ENCODE measurements around the gene LCE3A. TPM values are rescaled to one million over a fixed set of nuclear protein-coding genes. Genes with fewer than 3 reads are reported as not detected.

Gene LCE3A
- total and polyA plus RNA-seq, 4 donors, result not detected

DNA sequence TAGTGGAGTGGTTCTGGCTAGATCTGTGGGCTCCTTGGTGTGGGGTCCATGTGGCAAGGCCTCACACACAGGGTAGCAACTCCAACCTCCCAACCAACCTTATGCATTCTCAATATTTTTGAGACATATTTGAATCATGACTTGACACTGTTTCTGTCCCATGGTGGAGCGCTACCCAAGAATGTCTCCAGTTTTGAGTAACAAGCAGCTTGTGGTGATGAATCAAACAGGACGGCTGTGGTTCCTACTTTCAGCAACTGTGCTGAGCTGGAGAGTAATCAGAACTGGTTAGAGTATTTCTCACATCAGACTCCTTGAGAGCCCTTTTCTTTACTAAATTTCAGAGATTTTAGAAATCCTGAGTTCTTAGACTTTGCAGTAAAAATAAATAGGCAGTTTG lies 45.7 kb downstream of the LCE3A start:
- no peaks in the 10 kb centered on the region for H3K4me1 ChIP-seq (ENCODE audit: control insufficient read depth in 4 of 4, insufficient read depth in 4 of 4, low read length in 3 of 4)
- peaks cover 0 to 14% (median 0%) of the 10 kb centered on the region in 4 donors for H3K27me3 ChIP-seq (ENCODE audit: control insufficient read depth in 4 of 4, insufficient read depth in 4 of 4, low read length in 3 of 4)
- H3K27ac ChIP-seq (ENCODE audit: low read depth in 1 of 2, low read length in 2 of 2), result no peak overlapping the region
- TF ChIP-seq SP1 (IDR thresholded peaks at IDR 0.05) (no peak), HNF4G (IDR thresholded peaks at IDR 0.05) (no peak), REST (IDR thresholded peaks at IDR 0.05) (no peak)
- TF ChIP-seq, protein P1, sequence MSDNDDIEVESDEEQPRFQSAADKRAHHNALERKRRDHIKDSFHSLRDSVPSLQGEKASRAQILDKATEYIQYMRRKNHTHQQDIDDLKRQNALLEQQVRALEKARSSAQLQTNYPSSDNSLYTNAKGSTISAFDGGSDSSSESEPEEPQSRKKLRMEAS (IDR thresholded peaks at IDR 0.05), result no peak
- whole genome bisulfite sequencing, result 70% methylated on average over 2 of the region's 2 CpGs
- peaks cover 0 to 1% (median 0%) of the 10 kb centered on the region in 4 donors for H3K9me3 ChIP-seq (ENCODE audit: control insufficient read depth in 4 of 4, low read length in 3 of 4)
- no peak overlapping the region for H3K9ac ChIP-seq (ENCODE audit: low read depth in 1 of 2, low read length in 2 of 2)
- H3K4me3 ChIP-seq (ENCODE audit: low read depth in 1 of 3, low read length in 3 of 3), result no peak overlapping the region
- no peak for DNase-seq (ENCODE audit: low spot score)
- H3K36me3 ChIP-seq (ENCODE audit: control insufficient read depth in 4 of 4, insufficient read depth in 3 of 4, low read depth in 1 of 4, low read length in 3 of 4), result no peaks in the 10 kb centered on the region

Small RNAs within 50 kb of the gene (small RNA-seq; reads per million reads assigned to genes)
- gene LCE3A, result not detected
- not detected for gene LCE3B

Other genes starting within 250 kb of the LCE3A start
- under 1 TPM in 1 of 2 donors, not detected in 1; 0.05 TPM for gene CRNN, start 208.8 kb downstream of the LCE3A start, total RNA-seq
- under 1 TPM in 1 of 2 donors, not detected in 1; 0.22 TPM for gene CRNN, start 208.8 kb downstream of the LCE3A start, polyA plus RNA-seq
- not detected for gene LCE5A, start 112.3 kb downstream of the LCE3A start, total RNA-seq
- gene LCE5A, start 112.3 kb downstream of the LCE3A start, polyA plus RNA-seq, result not detected
- not detected for gene CRCT1, start 108.6 kb downstream of the LCE3A start, total RNA-seq
- gene CRCT1, start 108.6 kb downstream of the LCE3A start, polyA plus RNA-seq, result not detected
- not detected for gene LCE3E, start 56.3 kb downstream of the LCE3A start, total RNA-seq
- gene LCE3E, start 56.3 kb downstream of the LCE3A start, polyA plus RNA-seq, result not detected
- gene LCE3D, start 42.6 kb downstream of the LCE3A start, total RNA-seq, result not detected
- not detected for gene LCE3D, start 42.6 kb downstream of the LCE3A start, polyA plus RNA-seq
- gene LCE3C, start 22.9 kb downstream of the LCE3A start, total RNA-seq, result not detected
- gene LCE3C, start 22.9 kb downstream of the LCE3A start, polyA plus RNA-seq, result not detected
- not detected for gene LCE3B, start 9.3 kb downstream of the LCE3A start, total RNA-seq
- gene LCE3B, start 9.3 kb downstream of the LCE3A start, polyA plus RNA-seq, result not detected
- not detected for gene LCE2D, start 40.3 kb upstream of the LCE3A start, total RNA-seq
- not detected for gene LCE2D, start 40.3 kb upstream of the LCE3A start, polyA plus RNA-seq
- not detected for gene LCE2C, start 52.2 kb upstream of the LCE3A start, total RNA-seq
- not detected for gene LCE2C, start 52.2 kb upstream of the LCE3A start, polyA plus RNA-seq
- gene LCE2B, start 63.0 kb upstream of the LCE3A start, total RNA-seq, result not detected
- not detected for gene LCE2B, start 63.0 kb upstream of the LCE3A start, polyA plus RNA-seq
- not detected for gene LCE2A, start 75.2 kb upstream of the LCE3A start, total RNA-seq
- gene LCE2A, start 75.2 kb upstream of the LCE3A start, polyA plus RNA-seq, result not detected
- gene LCE4A, start 85.1 kb upstream of the LCE3A start, total RNA-seq, result not detected
- gene LCE4A, start 85.1 kb upstream of the LCE3A start, polyA plus RNA-seq, result not detected
- gene KPRP, start 134.9 kb upstream of the LCE3A start, total RNA-seq, result not detected
- gene KPRP, start 134.9 kb upstream of the LCE3A start, polyA plus RNA-seq, result not detected
- gene LCE1F, start 152.0 kb upstream of the LCE3A start, total RNA-seq, result not detected
- not detected for gene LCE1F, start 152.0 kb upstream of the LCE3A start, polyA plus RNA-seq
- not detected for gene LCE1E, start 163.2 kb upstream of the LCE3A start, total RNA-seq
- not detected for gene LCE1E, start 163.2 kb upstream of the LCE3A start, polyA plus RNA-seq
- not detected for gene LCE1D, start 173.6 kb upstream of the LCE3A start, total RNA-seq
- gene LCE1D, start 173.6 kb upstream of the LCE3A start, polyA plus RNA-seq, result not detected
- not detected for gene LCE1C, start 183.5 kb upstream of the LCE3A start, total RNA-seq
- gene LCE1C, start 183.5 kb upstream of the LCE3A start, polyA plus RNA-seq, result not detected
- gene LCE1B, start 188.9 kb upstream of the LCE3A start, total RNA-seq, result not detected
- gene LCE1B, start 188.9 kb upstream of the LCE3A start, polyA plus RNA-seq, result not detected
- gene LCE1A, start 204.4 kb upstream of the LCE3A start, total RNA-seq, result not detected
- not detected for gene LCE1A, start 204.4 kb upstream of the LCE3A start, polyA plus RNA-seq
- gene LCE6A, start 219.8 kb upstream of the LCE3A start, total RNA-seq, result not detected
- not detected for gene LCE6A, start 219.8 kb upstream of the LCE3A start, polyA plus RNA-seq
- not detected for gene LCE7A, start 236.9 kb upstream of the LCE3A start, total RNA-seq
- not detected for gene LCE7A, start 236.9 kb upstream of the LCE3A start, polyA plus RNA-seq

Data from liver (tissue), 10 donors.